Effector memory CD4-positive, alpha-beta T cell (primary cell): Measurements from ENCODE around the gene ANKEF1.

Experiments used
- DNase-seq, 3 donors: peaks; one replicate each; pipeline ENCODE4 v3.0.0-alpha.2; 2020
- H3K27ac ChIP-seq: 2 replicates; pipeline ENCODE4 v1.7.0; 2013; ENCODE audit warnings: mild to moderate bottlenecking, low read length, moderate library complexity; ENCODE audit not compliant: insufficient read depth, poor library complexity, severe bottlenecking
- H3K27me3 ChIP-seq: replicated peaks from 2 replicates; pipeline ENCODE4 v1.7.0; 2013; ENCODE audit warnings: mild to moderate bottlenecking, low read length; ENCODE audit not compliant: insufficient read depth, control insufficient read depth, poor library complexity, severe bottlenecking
- H3K36me3 ChIP-seq: 2 replicates; pipeline ENCODE4 v1.7.0; 2013; ENCODE audit warnings: mild to moderate bottlenecking, low read length, moderate library complexity; ENCODE audit not compliant: control insufficient read depth, insufficient read depth
- H3K4me1 ChIP-seq: 2 replicates; pipeline ENCODE4 v1.7.0; 2013; ENCODE audit warnings: low read length, mild to moderate bottlenecking; ENCODE audit not compliant: control insufficient read depth, insufficient read depth, poor library complexity, severe bottlenecking
- H3K4me3 ChIP-seq: 2 replicates; pipeline ENCODE4 v1.7.0; 2013; ENCODE audit warnings: low read length, low read depth, mild to moderate bottlenecking; ENCODE audit not compliant: insufficient read depth, poor library complexity, severe bottlenecking
- H3K9me3 ChIP-seq: 2 replicates; pipeline ENCODE4 v1.7.0; 2013; ENCODE audit warnings: mild to moderate bottlenecking, low read length, moderate library complexity; ENCODE audit not compliant: control insufficient read depth

ANKEF1 gene

GRCh38 chr20:10105046-10105445, 70.3 kb downstream of the ANKEF1 start:
- H3K36me3 ChIP-seq = no peaks in the 10 kb centered on the region
- DNase-seq = no peak
- H3K4me3 ChIP-seq = no peak overlapping the region
- no peaks in the 10 kb centered on the region for H3K4me1 ChIP-seq
- H3K27me3 ChIP-seq = peaks cover 2% of the 10 kb centered on the region
- H3K27ac ChIP-seq = no peak overlapping the region
- H3K9me3 ChIP-seq = no peaks in the 10 kb centered on the region
